H1 (cell line): Measurements from ENCODE around the gene WWC2. TPM values are rescaled to one million over a fixed set of nuclear protein-coding genes. Genes with fewer than 3 reads are reported as not detected.

Source experiments
- CTCF ChIA-PET: fragments of 300-600 bp; sonication (Branson Sonifier 250); formaldehyde crosslinking; loops from one replicate; lab custom pipeline; 2021; ENCODE audit not compliant: partially characterized antibody; lab: Charles Lee
- POLR2A ChIA-PET: fragments of 300-600 bp; sonication (Branson Sonifier 250); formaldehyde crosslinking; loops from one replicate; lab custom pipeline; 2021; ENCODE audit warnings: inconsistent platforms; ENCODE audit not compliant: partially characterized antibody; lab: Charles Lee
- DNase-seq, 2 experiments: peaks; one replicate each; pipeline versions ENCODE4 v3.0.0 to v3.0.0-alpha.2; 2010 to 2022; ENCODE audit warnings: low spot score in 2 of 2, low read depth in 1 of 2, mixed read lengths in 1 of 2
- FAIRE-seq: peaks from 2 replicates; lab custom pipeline; 2011; peaks lifted over from hg19 to GRCh38; lab: Jason Lieb, UNC
- H2AFZ ChIP-seq: 2 replicates; pipeline ENCODE4 v1.8.1; 2012; ENCODE audit warnings: low read length, inconsistent platforms
- H2AK5ac ChIP-seq: 2 replicates; pipeline ENCODE4 v1.6.1; 2013; ENCODE audit warnings: low read depth, low read length
- H2BK120ac ChIP-seq: replicated peaks from 2 replicates; pipeline ENCODE3; 2013; ENCODE audit warnings: low read depth, low read length, inconsistent platforms
- H2BK12ac ChIP-seq: 2 replicates; pipeline ENCODE4 v1.6.1; 2013; ENCODE audit warnings: low read depth, low read length
- H2BK15ac ChIP-seq: 2 replicates; pipeline ENCODE4 v1.6.1; 2013; ENCODE audit warnings: low read length
- H2BK20ac ChIP-seq: 2 replicates; pipeline ENCODE4 v1.6.1; 2013; ENCODE audit warnings: low read length
- H2BK5ac ChIP-seq: 2 replicates; pipeline ENCODE4 v1.6.1; 2013; ENCODE audit warnings: low read depth, low read length
- H3K14ac ChIP-seq: 2 replicates; pipeline ENCODE4 v1.6.1; 2013; ENCODE audit warnings: inconsistent platforms; ENCODE audit not compliant: insufficient read length
- H3K18ac ChIP-seq: 2 replicates; pipeline ENCODE4 v1.6.1; 2013; ENCODE audit warnings: low read length; ENCODE audit errors: extremely low read depth
- H3K23ac ChIP-seq: 2 replicates; pipeline ENCODE4 v1.6.1; 2013; ENCODE audit warnings: inconsistent platforms; ENCODE audit not compliant: insufficient read length
- H3K23me2 ChIP-seq: 2 replicates; pipeline ENCODE4 v1.6.1; 2013; ENCODE audit warnings: low read depth, low read length
- H3K27ac ChIP-seq: 2 replicates; pipeline ENCODE4 v1.6.1; 2011; ENCODE audit warnings: low read depth, low read length, inconsistent platforms
- H3K27me3 ChIP-seq, 4 experiments: replicated peaks in 1 of 4; 1 replicate in 1 of 4; 2 replicates in 3 of 4; pipeline versions ENCODE4 v1.6.1 to v1.8.1; 2011 to 2013; ENCODE audit warnings: low read length in 3 of 4, mild to moderate bottlenecking in 3 of 4, inconsistent platforms in 2 of 4, mixed read lengths in 2 of 4, moderate library complexity in 1 of 4; ENCODE audit not compliant: control insufficient read depth in 3 of 4, insufficient read depth in 3 of 4; ENCODE audit errors: extremely low read depth in 1 of 4
- H3K36me3 ChIP-seq, 4 experiments: 2 replicates each; pipeline versions ENCODE4 v1.6.1 to v1.8.1; 2011 to 2013; ENCODE audit warnings: mild to moderate bottlenecking in 4 of 4, low read length in 3 of 4, moderate library complexity in 2 of 4, control low read depth in 1 of 4, inconsistent platforms in 1 of 4; ENCODE audit not compliant: insufficient read depth in 4 of 4, control insufficient read depth in 2 of 4
- H3K4ac ChIP-seq: replicated peaks from 2 replicates; pipeline ENCODE3; 2013; ENCODE audit warnings: low read length, low read depth, mixed read lengths, inconsistent platforms; ENCODE audit not compliant: insufficient read length
- H3K4me1 ChIP-seq, 4 experiments: replicated peaks in 1 of 4; 1 replicate in 1 of 4; 2 replicates in 3 of 4; pipeline versions ENCODE4 v1.6.1 to v1.8.1; 2011 to 2013; ENCODE audit warnings: low read length in 3 of 4, inconsistent platforms in 2 of 4, mixed read lengths in 1 of 4; ENCODE audit not compliant: insufficient read depth in 4 of 4, control insufficient read depth in 3 of 4
- H3K4me2 ChIP-seq, 2 experiments: 2 replicates each; pipeline versions ENCODE4 v1.6.1 to v1.8.1; 2011 to 2013; ENCODE audit warnings: low read depth in 2 of 2, low read length in 2 of 2, control low read depth in 1 of 2, inconsistent platforms in 1 of 2, mild to moderate bottlenecking in 1 of 2; ENCODE audit not compliant: insufficient read depth in 1 of 2
- H3K4me3 ChIP-seq, 4 experiments: fragments of 200-600, 300-600 bp in 1 of 4; sonication (generic), shearing (Covaris generic), sonication (Bioruptor Twin) in 1 of 4; 2 replicates each; pipeline versions ENCODE4 v1.5.1 to v1.8.1; 2011 to 2016; ENCODE audit warnings: low read length in 4 of 4, low read depth in 3 of 4, control low read depth in 2 of 4, inconsistent platforms in 2 of 4, mild to moderate bottlenecking in 2 of 4, mixed read lengths in 1 of 4, moderate library complexity in 1 of 4; ENCODE audit not compliant: insufficient read depth in 2 of 4; ENCODE audit errors: extremely low read depth in 1 of 4
- H3K56ac ChIP-seq: replicated peaks from 2 replicates; pipeline ENCODE3; 2013; ENCODE audit warnings: low read depth, mild to moderate bottlenecking, mixed read lengths, low read length, inconsistent platforms; ENCODE audit not compliant: insufficient read length
- H3K79me1 ChIP-seq: 2 replicates; pipeline ENCODE4 v1.6.1; 2013; ENCODE audit warnings: low read depth, low read length, control low read depth
- H3K79me2 ChIP-seq, 2 experiments: 2 replicates each; pipeline versions ENCODE4 v1.6.1 to v1.8.1; 2012 to 2013; ENCODE audit warnings: low read length in 2 of 2, mild to moderate bottlenecking in 2 of 2, inconsistent platforms in 1 of 2; ENCODE audit not compliant: insufficient read depth in 2 of 2, control insufficient read depth in 1 of 2
- H3K9ac ChIP-seq, 4 experiments: replicated peaks in 1 of 4; 1 replicate in 1 of 4; 2 replicates in 3 of 4; pipeline versions ENCODE4 v1.6.1 to v1.8.1; 2011 to 2013; ENCODE audit warnings: low read depth in 3 of 4, low read length in 3 of 4, control low read depth in 2 of 4, mild to moderate bottlenecking in 2 of 4, moderate library complexity in 2 of 4, inconsistent platforms in 1 of 4; ENCODE audit errors: extremely low read depth in 1 of 4
- H3K9me3 ChIP-seq, 2 experiments: 2 replicates each; pipeline versions ENCODE4 v1.6.1 to v1.8.1; 2012 to 2013; ENCODE audit warnings: mild to moderate bottlenecking in 2 of 2, moderate library complexity in 2 of 2, control low read depth in 1 of 2, inconsistent platforms in 1 of 2, low read depth in 1 of 2, low read length in 1 of 2, mixed read lengths in 1 of 2; ENCODE audit not compliant: insufficient read depth in 2 of 2
- H4K20me1 ChIP-seq, 2 experiments: replicated peaks in 1 of 2; 2 replicates each; pipeline versions ENCODE3 to v1.8.1; 2011 to 2013; ENCODE audit warnings: inconsistent platforms in 2 of 2, low read length in 2 of 2, mild to moderate bottlenecking in 1 of 2; ENCODE audit not compliant: insufficient read depth in 2 of 2, control insufficient read depth in 1 of 2
- H4K5ac ChIP-seq: 2 replicates; pipeline ENCODE4 v1.6.1; 2013; ENCODE audit warnings: low read length, low read depth, mixed read lengths, inconsistent platforms; ENCODE audit not compliant: insufficient read length
- H4K8ac ChIP-seq: 2 replicates; pipeline ENCODE4 v1.8.0; 2013; ENCODE audit warnings: mild to moderate bottlenecking, moderate library complexity, low read length, inconsistent platforms; ENCODE audit not compliant: insufficient read depth; ENCODE audit errors: extremely low read depth
- H4K91ac ChIP-seq: replicated peaks from 2 replicates; pipeline ENCODE3; 2013; ENCODE audit warnings: low read length, mixed read lengths, inconsistent platforms; ENCODE audit not compliant: insufficient read length
- CHD2 ChIP-seq: IDR thresholded peaks from 2 replicates; pipeline ENCODE4 v1.6.1; 2012; ENCODE audit warnings: low read length, improper control_type of control experiment
- EP300 ChIP-seq, 2 experiments: IDR thresholded peaks; 1 replicate in 1 of 2; 2 replicates in 1 of 2; pipeline ENCODE4 v1.6.1; 2011 to 2012; ENCODE audit warnings: low read depth in 2 of 2, low read length in 2 of 2, mild to moderate bottlenecking in 2 of 2, borderline replicate concordance in 1 of 2, inconsistent platforms in 1 of 2, moderate library complexity in 1 of 2
- WGBS, 2 experiments: shearing (Covaris generic) in 1 of 2; methylation state at CpG; one replicate each; pipeline versions ENCODE4 v1.1.6 to v1.1.7; 2013 to 2015; ENCODE audit warnings: low lambda C conversion rate in 2 of 2, mixed read lengths in 2 of 2, inconsistent platforms in 1 of 2, low coverage in 1 of 2, missing lambda C conversion rate in 1 of 2; ENCODE audit not compliant: insufficient replicate concordance in 2 of 2, insufficient coverage in 1 of 2, insufficient read length in 1 of 2; ENCODE audit errors: extremely low coverage in 1 of 2, missing lambda C conversion rate in 1 of 2; 5-methylcytosine and 5-hydroxymethylcytosine counted together
- polyA plus RNA-seq, 7 experiments: library from polyadenylated mRNA; depleted of rRNA in 3 of 7; stranded (reverse) in 5 of 7; unstranded in 2 of 7; fragments of >200 nt in 5 of 7; fragments of 200-250 nt in 2 of 7; gene quantifications; 1 replicate in 5 of 7; 2 replicates in 1 of 7; 4 replicates in 1 of 7; pipeline versions ENCODE4 v1.2.1 to v1.2.3, GENCODE V29; 2011 to 2013; ENCODE audit warnings: missing spikeins in 2 of 7, mixed read lengths in 2 of 7
- total RNA-seq: library from RNA; stranded (reverse); fragmentation: NEBNext Ultra II Directional; extraction: Animal tissue kit (Norgen Biotek cat#: 25700); gene quantifications from 2 replicates; pipeline ENCODE4 v1.2.1, GENCODE V29; 2021

WWC2 gene
- total and polyA plus RNA-seq, 2 of the 8 experiments (the other 6 are each of a cell fraction or from before 2014, with no cell fraction given), result 17.6 to 135 TPM

- H2BK20ac ChIP-seq, result no peak overlapping the region
- H3K4me3 ChIP-seq, result no peak overlapping the region
- H3K56ac ChIP-seq, result no peak overlapping the region
- H3K23ac ChIP-seq, result no peak overlapping the region
- H2AK5ac ChIP-seq, result no peak overlapping the region
- peaks cover 1 to 11% of the 10 kb centered on the region in 2 experiments for H4K20me1 ChIP-seq
- H3K36me3 ChIP-seq, result peaks cover 30 to 75% (median 53%) of the 10 kb centered on the region in 4 experiments
- no peak overlapping the region for H4K8ac ChIP-seq
- H3K27ac ChIP-seq, result no peak overlapping the region
- H3K18ac ChIP-seq, result no peak overlapping the region
- H3K79me1 ChIP-seq, result no peaks in the 10 kb centered on the region
- H3K14ac ChIP-seq, result no peak overlapping the region
- no peak for FAIRE-seq
- no peaks in the 10 kb centered on the region for H3K79me2 ChIP-seq
- no peak overlapping the region for H2AFZ ChIP-seq
- ChIA-PET CTCF (interaction anchor here (0.6 to 1.5 kb wide), 4 partner anchors 32 to 309 kb away, joined by 3 to 5 read pairs (median 3); no protein-coding TSS in a partner anchor), POLR2A (interaction anchor here (1.1 kb wide), 1 partner anchor 24 kb away, joined by 3 read pairs; no protein-coding TSS in a partner anchor)
- H3K23me2 ChIP-seq, result no peaks in the 10 kb centered on the region
- H4K5ac ChIP-seq, result no peak overlapping the region
- no peak overlapping the region for H3K9ac ChIP-seq
- DNase-seq, result no peak
- TF ChIP-seq CHD2 (no peak), EP300 (IDR thresholded peaks at IDR 0.05; ENCODE audit: borderline replicate concordance in 1 of 2, low read depth in 2 of 2, low read length in 2 of 2) (no peak)
- no peaks in the 10 kb centered on the region for H3K4me1 ChIP-seq
- no peak overlapping the region for H4K91ac ChIP-seq
- 91% methylated on average over 6 of the region's 6 CpGs; no CpG with 5 or more reads in 1 of the 2 experiments for WGBS, 2 experiments
- no peaks in the 10 kb centered on the region for H3K27me3 ChIP-seq
- no peak overlapping the region for H3K4ac ChIP-seq
- no peak overlapping the region for H2BK120ac ChIP-seq
- no peak overlapping the region for H2BK15ac ChIP-seq
- H2BK12ac ChIP-seq, result no peak overlapping the region
- no peak overlapping the region for H3K4me2 ChIP-seq
- no peak overlapping the region for H2BK5ac ChIP-seq
- H3K9me3 ChIP-seq, result no peaks in the 10 kb centered on the region
Observed at GRCh38 chr4:183287677-183288076, 188.6 kb downstream of the WWC2 start.
